Measurements from ENCODE around the gene TSFM.

DNA sequence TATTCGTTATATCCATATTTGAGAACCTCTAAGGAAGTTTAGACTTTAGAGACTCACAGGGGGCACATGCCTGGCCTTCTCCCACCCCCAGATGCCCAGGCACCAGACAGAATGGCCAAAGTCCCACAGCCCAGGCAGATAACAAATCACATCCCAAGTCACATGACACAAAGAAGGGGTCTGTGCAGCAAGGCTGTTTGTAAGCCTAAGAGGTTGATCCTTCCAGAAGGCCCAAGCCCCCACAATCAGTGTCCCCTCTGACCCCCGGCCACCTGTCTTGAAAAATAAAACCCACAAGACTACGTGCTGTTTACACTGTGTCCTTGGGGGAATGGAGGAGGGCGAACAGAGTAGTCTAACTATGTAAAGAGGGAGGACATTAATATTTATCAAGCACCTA lies 58.9 kb downstream of the TSFM start:
- TF ChIP-seq PHF21A (CRISPR knock-in tag; IDR thresholded peaks at IDR 0.05) (no peak), CHCHD3 (CRISPR knock-in tag; IDR thresholded peaks at IDR 0.05) (no peak)
